NCI-H187 treated with DMSO at 0.1 percent for 48 hours (cell line): ENCODE data around the gene KIN.
"Not testable (repeated sequence)": the region's sequence is repeated elsewhere in the genome, so short reads cannot be mapped to it uniquely, and the experiment has no call there.

Experiments
- DNase-seq: peaks from one replicate; lab custom pipeline; 2025; lab: John Stamatoyannopoulos, UW

Gene KIN

GRCh38 chr10:7722927-7723529, 64.8 kb downstream of the KIN start:
- DNase-seq, result no peak

GRCh38 chr10:7720478-7720877, 67.3 kb downstream of the KIN start:
- no peak for DNase-seq

GRCh38 chr10:7718685-7719084, 69.1 kb downstream of the KIN start:
- DNase-seq, result no peak

GRCh38 chr10:7717767-7718166, 70.0 kb downstream of the KIN start:
- DNase-seq, result no peak

- DNase-seq, result no peak
Observed at GRCh38 chr10:7715515-7715914, 72.3 kb downstream of the KIN start.

GRCh38 chr10:7711075-7711474, 76.7 kb downstream of the KIN start:
- not testable (repeated sequence) for DNase-seq

- no peak for DNase-seq
Observed at GRCh38 chr10:7710446-7710845, 77.3 kb downstream of the KIN start.

GRCh38 chr10:7708832-7709231, 79.0 kb downstream of the KIN start:
- DNase-seq, result no peak

GRCh38 chr10:7707858-7708622, 79.8 kb downstream of the KIN start:
- no peak for DNase-seq

- no peak for DNase-seq
Observed at GRCh38 chr10:7707102-7707501, 80.7 kb downstream of the KIN start.

- DNase-seq, result no peak
Observed at GRCh38 chr10:7706534-7707073, 81.2 kb downstream of the KIN start.

GRCh38 chr10:7705341-7705740, 82.5 kb downstream of the KIN start:
- no peak for DNase-seq

- no peak for DNase-seq
Observed at GRCh38 chr10:7704071-7705016, 83.4 kb downstream of the KIN start.

- no peak for DNase-seq
Observed at GRCh38 chr10:7703140-7703539, 84.7 kb downstream of the KIN start, which contains the start of gene ITIH2. ITIH2 (plus strand) TSS chr10:7703316; CDS start chr10:7703435, 119 bp downstream.

GRCh38 chr10:7702288-7702812, 85.4 kb downstream of the KIN start:
- DNase-seq, result no peak

GRCh38 chr10:7701158-7701742, 86.5 kb downstream of the KIN start:
- no peak for DNase-seq
